ENCODE data around the gene DLG1.

GRCh38 chr3:197041875-197042488, 256.4 kb downstream of the DLG1 start:
- TF ChIP-seq TEAD4 (IDR thresholded peaks at IDR 0.05) (no peak), ZBTB7A (IDR thresholded peaks at IDR 0.05; ENCODE audit: low read depth) (no peak), EP300 (IDR thresholded peaks at IDR 0.05; ENCODE audit: borderline replicate concordance) (no peak), TAF1 (IDR thresholded peaks at IDR 0.05; ENCODE audit: low read depth) (no peak), YY1 (IDR thresholded peaks at IDR 0.05; ENCODE audit: low read depth) (no peak), CEBPB (IDR thresholded peaks at IDR 0.05) (no peak), FOXM1 (IDR thresholded peaks at IDR 0.05; ENCODE audit: borderline replicate concordance, low read depth) (no peak), EGR1 (IDR thresholded peaks at IDR 0.05) (no peak)
- TF ChIP-seq, protein P1, sequence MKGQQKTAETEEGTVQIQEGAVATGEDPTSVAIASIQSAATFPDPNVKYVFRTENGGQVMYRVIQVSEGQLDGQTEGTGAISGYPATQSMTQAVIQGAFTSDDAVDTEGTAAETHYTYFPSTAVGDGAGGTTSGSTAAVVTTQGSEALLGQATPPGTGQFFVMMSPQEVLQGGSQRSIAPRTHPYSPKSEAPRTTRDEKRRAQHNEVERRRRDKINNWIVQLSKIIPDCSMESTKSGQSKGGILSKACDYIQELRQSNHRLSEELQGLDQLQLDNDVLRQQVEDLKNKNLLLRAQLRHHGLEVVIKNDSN (IDR thresholded peaks at IDR 0.05) = no peak
- TF ChIP-seq, protein P2, sequence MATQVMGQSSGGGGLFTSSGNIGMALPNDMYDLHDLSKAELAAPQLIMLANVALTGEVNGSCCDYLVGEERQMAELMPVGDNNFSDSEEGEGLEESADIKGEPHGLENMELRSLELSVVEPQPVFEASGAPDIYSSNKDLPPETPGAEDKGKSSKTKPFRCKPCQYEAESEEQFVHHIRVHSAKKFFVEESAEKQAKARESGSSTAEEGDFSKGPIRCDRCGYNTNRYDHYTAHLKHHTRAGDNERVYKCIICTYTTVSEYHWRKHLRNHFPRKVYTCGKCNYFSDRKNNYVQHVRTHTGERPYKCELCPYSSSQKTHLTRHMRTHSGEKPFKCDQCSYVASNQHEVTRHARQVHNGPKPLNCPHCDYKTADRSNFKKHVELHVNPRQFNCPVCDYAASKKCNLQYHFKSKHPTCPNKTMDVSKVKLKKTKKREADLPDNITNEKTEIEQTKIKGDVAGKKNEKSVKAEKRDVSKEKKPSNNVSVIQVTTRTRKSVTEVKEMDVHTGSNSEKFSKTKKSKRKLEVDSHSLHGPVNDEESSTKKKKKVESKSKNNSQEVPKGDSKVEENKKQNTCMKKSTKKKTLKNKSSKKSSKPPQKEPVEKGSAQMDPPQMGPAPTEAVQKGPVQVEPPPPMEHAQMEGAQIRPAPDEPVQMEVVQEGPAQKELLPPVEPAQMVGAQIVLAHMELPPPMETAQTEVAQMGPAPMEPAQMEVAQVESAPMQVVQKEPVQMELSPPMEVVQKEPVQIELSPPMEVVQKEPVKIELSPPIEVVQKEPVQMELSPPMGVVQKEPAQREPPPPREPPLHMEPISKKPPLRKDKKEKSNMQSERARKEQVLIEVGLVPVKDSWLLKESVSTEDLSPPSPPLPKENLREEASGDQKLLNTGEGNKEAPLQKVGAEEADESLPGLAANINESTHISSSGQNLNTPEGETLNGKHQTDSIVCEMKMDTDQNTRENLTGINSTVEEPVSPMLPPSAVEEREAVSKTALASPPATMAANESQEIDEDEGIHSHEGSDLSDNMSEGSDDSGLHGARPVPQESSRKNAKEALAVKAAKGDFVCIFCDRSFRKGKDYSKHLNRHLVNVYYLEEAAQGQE (IDR thresholded peaks at IDR 0.05; ENCODE audit: low read depth) = no peak
- TF ChIP-seq, protein P3, sequence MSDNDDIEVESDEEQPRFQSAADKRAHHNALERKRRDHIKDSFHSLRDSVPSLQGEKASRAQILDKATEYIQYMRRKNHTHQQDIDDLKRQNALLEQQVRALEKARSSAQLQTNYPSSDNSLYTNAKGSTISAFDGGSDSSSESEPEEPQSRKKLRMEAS (IDR thresholded peaks at IDR 0.05) = no peak
